Measurements from ENCODE around the gene ZFAND3. TPM values are rescaled to one million over a fixed set of nuclear protein-coding genes. Genes with fewer than 3 reads are reported as not detected.

The ZFAND3 gene
- total and polyA plus RNA-seq, 2 donors (not counting 1 experiment from before 2014, with no cell fraction given) = 13.5 to 58.3 TPM

- H3K27me3 Mint-ChIP-seq = no peaks in the 10 kb centered on the region
- Histone ChIP-seq H3K4me1 (ENCODE audit: control insufficient read depth in 2 of 2, insufficient read depth in 2 of 2, low read length in 2 of 2) (no peaks in the 10 kb centered on the region), H3K36me3 (replicated peaks in 1 of 2; ENCODE audit: control extremely low read depth in 1 of 2, control insufficient read depth in 1 of 2, extremely low read depth in 1 of 2, insufficient read depth in 2 of 2, low read length in 1 of 2) (peaks cover 10% of the 10 kb centered on the region in 2 experiments), H3K9me3 (ENCODE audit: control extremely low read depth in 1 of 3, control insufficient read depth in 2 of 3, insufficient read depth in 1 of 3, low read length in 2 of 3) (no peaks in the 10 kb centered on the region), H3K4me2 (replicated peaks; ENCODE audit: low read depth, low read length, poor library complexity, severe bottlenecking) (no peak overlapping the region), H3K27me3 (replicated peaks in 1 of 4; ENCODE audit: control extremely low read depth in 1 of 4, control insufficient read depth in 3 of 4, insufficient read depth in 4 of 4, low read length in 3 of 4) (no peaks in the 10 kb centered on the region), H4K20me1 (ENCODE audit: control insufficient read depth, insufficient read depth, low read length, poor library complexity, severe bottlenecking) (peaks cover 19% of the 10 kb centered on the region), H3K4me3 (ENCODE audit: control extremely low read depth in 1 of 5, extremely low read depth in 1 of 5, insufficient read depth in 1 of 5, low read depth in 2 of 5, low read length in 4 of 5) (no peak overlapping the region), H3K79me2 (ENCODE audit: control insufficient read depth, insufficient read depth, low read length) (peaks cover 4% of the 10 kb centered on the region), H2AFZ (ENCODE audit: insufficient read depth, low read depth, low read length, poor library complexity, severe bottlenecking) (no peak overlapping the region), H3K9ac (ENCODE audit: low read length) (no peak overlapping the region), H3K27ac (ENCODE audit: low read length in 2 of 2) (no peak overlapping the region)
- WGBS (ENCODE audit: insufficient coverage) = 100% methylated on average over 4 of the region's 8 CpGs
- intact Hi-C loops (cut with micrococcal nuclease) = no loop called here
- no peaks in the 10 kb centered on the region for H3K9me3 Mint-ChIP-seq (ENCODE audit: insufficient read depth)
- ATAC-seq (ENCODE audit: low read depth) (no peak), DNase-seq (no peak)
- H3K4me1 Mint-ChIP-seq = peaks cover 1% of the 10 kb centered on the region
- POLR2A ChIA-PET = no interaction called here
- CTCF ChIA-PET = interaction anchor here (0.8 to 1.8 kb wide), 2 partner anchors 9 to 428 kb away, joined by 3 to 4 read pairs; no protein-coding TSS in a partner anchor
- H3K27ac Mint-ChIP-seq = no peak overlapping the region
- H3K4me3 Mint-ChIP-seq = no peak overlapping the region
- TF ChIP-seq EZH2 (IDR thresholded peaks at IDR 0.05; ENCODE audit: borderline replicate concordance, insufficient read depth, low read depth, low read length, poor library complexity, severe bottlenecking) = no peak
- TF ChIP-seq CTCF (IDR thresholded peaks at IDR 0.05) = no peak
Measured at GRCh38 chr6:38143191-38144150, 323.9 kb downstream of the ZFAND3 start.
